Loucy (cell line): ENCODE measurements around the gene LYVE1.

Source experiments
- H2AFZ ChIP-seq: fragments of 200-600 bp; sonication (generic); 2 replicates; pipeline ENCODE4 v1.6.0; 2016; ENCODE audit warnings: antibody characterized with exemption, mild to moderate bottlenecking, low read length, moderate library complexity
- H3F3A ChIP-seq: fragments of 200-600 bp; 2 replicates; pipeline ENCODE4 v1.6.0; 2016; ENCODE audit warnings: antibody characterized with exemption, low read depth, mild to moderate bottlenecking
- H3K27me3 ChIP-seq: fragments of 200-600 bp; sonication (generic); 2 replicates; pipeline ENCODE4 v1.6.1; 2014; ENCODE audit warnings: low read length, mild to moderate bottlenecking; ENCODE audit not compliant: insufficient read depth, poor library complexity, severe bottlenecking
- H3K36me3 ChIP-seq: fragments of 200-600 bp; sonication (generic); 2 replicates; pipeline ENCODE4 v1.6.1; 2016; ENCODE audit warnings: low read length; ENCODE audit not compliant: insufficient read depth
- H3K4me1 ChIP-seq: fragments of 200-600 bp; sonication (generic); 2 replicates; pipeline ENCODE4 v1.5.1; 2014; ENCODE audit warnings: low read length, mild to moderate bottlenecking; ENCODE audit not compliant: insufficient read depth, poor library complexity, severe bottlenecking
- H3K4me2 ChIP-seq: fragments of 200-600 bp; sonication (generic); 2 replicates; pipeline ENCODE4 v1.6.0; 2014; ENCODE audit warnings: antibody characterized with exemption, low read length, low read depth, mild to moderate bottlenecking; ENCODE audit not compliant: poor library complexity, severe bottlenecking
- H3K4me3 ChIP-seq: fragments of 200-600 bp; sonication (generic); 2 replicates; pipeline ENCODE4 v1.5.1; 2014; ENCODE audit warnings: low read length, mild to moderate bottlenecking, mixed read lengths; ENCODE audit not compliant: poor library complexity, severe bottlenecking
- H3K79me2 ChIP-seq: fragments of 200-600 bp; sonication (generic); 2 replicates; pipeline ENCODE4 v1.6.1; 2014; ENCODE audit warnings: low read length; ENCODE audit not compliant: insufficient read depth
- H3K9ac ChIP-seq: fragments of 200-600 bp; sonication (generic); 2 replicates; pipeline ENCODE4 v1.6.0; 2014; ENCODE audit warnings: mild to moderate bottlenecking, low read depth, low read length, moderate library complexity; ENCODE audit not compliant: poor library complexity, severe bottlenecking
- H3K9me2 ChIP-seq: fragments of 200-600 bp; sonication (generic); replicated peaks from 2 replicates; pipeline ENCODE4 v1.6.1; 2016; ENCODE audit warnings: low read depth, low read length, mixed read lengths
- H3K9me3 ChIP-seq: fragments of 200-600 bp; sonication (generic); 2 replicates; pipeline ENCODE4 v1.6.1; 2014; ENCODE audit warnings: mild to moderate bottlenecking, antibody characterized with exemption, low read length, low read depth; ENCODE audit not compliant: insufficient read depth
- H4K20me1 ChIP-seq: fragments of 200-600 bp; sonication (generic); 2 replicates; pipeline ENCODE4 v1.6.0; 2014; ENCODE audit warnings: antibody characterized with exemption, low read length, mild to moderate bottlenecking; ENCODE audit not compliant: insufficient read depth, poor library complexity, severe bottlenecking
- EZH2phosphoT487 ChIP-seq: fragments of 200-600 bp; IDR thresholded peaks from 2 replicates; pipeline ENCODE4 v1.6.1; 2018; ENCODE audit warnings: antibody characterized with exemption, mild to moderate bottlenecking, moderate library complexity, borderline replicate concordance
- TF ChIP-seq, protein P1 (sequence below): fragments of 200-600 bp; sonication (generic); conservative IDR thresholded peaks from 2 replicates; pipeline ENCODE4 v1.5.1; 2014; ENCODE audit warnings: mild to moderate bottlenecking, antibody characterized with exemption, low read length

Gene LYVE1

DNA sequence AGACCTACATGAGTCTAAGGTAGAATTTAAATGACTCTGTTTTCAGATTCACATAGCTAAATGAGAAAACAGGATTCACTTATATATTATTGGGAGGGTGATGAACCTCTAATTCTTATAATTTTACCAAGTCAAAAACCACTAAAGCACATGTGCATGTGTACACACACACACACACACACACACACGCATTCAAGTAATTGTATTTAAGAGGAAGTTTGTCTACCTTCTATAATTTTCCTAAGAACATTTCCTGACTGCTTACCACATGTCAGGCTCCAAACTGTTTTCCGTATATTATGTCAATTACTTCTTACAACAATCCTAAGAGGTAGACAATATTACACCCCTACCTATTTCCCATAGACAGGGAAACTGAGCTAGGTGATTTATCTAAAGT is 34.1 kb downstream of the LYVE1 start:
- Histone ChIP-seq H3K27me3 (no peaks in the 10 kb centered on the region), H4K20me1 (no peaks in the 10 kb centered on the region), H3K9ac (no peak overlapping the region), H3K4me1 (peaks cover 19% of the 10 kb centered on the region), H3K4me2 (no peak overlapping the region), H3K36me3 (no peaks in the 10 kb centered on the region), H3K9me3 (no peaks in the 10 kb centered on the region), H3K4me3 (no peak overlapping the region), H3K79me2 (peaks cover 7% of the 10 kb centered on the region; the same call in 1 of the 2 replicates), H3K9me2 (no peaks in the 10 kb centered on the region), H3F3A (no peaks in the 10 kb centered on the region), H2AFZ (no peak overlapping the region)
- no peak for TF ChIP-seq EZH2phosphoT487
- TF ChIP-seq, protein P1, sequence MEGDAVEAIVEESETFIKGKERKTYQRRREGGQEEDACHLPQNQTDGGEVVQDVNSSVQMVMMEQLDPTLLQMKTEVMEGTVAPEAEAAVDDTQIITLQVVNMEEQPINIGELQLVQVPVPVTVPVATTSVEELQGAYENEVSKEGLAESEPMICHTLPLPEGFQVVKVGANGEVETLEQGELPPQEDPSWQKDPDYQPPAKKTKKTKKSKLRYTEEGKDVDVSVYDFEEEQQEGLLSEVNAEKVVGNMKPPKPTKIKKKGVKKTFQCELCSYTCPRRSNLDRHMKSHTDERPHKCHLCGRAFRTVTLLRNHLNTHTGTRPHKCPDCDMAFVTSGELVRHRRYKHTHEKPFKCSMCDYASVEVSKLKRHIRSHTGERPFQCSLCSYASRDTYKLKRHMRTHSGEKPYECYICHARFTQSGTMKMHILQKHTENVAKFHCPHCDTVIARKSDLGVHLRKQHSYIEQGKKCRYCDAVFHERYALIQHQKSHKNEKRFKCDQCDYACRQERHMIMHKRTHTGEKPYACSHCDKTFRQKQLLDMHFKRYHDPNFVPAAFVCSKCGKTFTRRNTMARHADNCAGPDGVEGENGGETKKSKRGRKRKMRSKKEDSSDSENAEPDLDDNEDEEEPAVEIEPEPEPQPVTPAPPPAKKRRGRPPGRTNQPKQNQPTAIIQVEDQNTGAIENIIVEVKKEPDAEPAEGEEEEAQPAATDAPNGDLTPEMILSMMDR = no peak

GRCh38 chr11:10533323-10533722 is 35.1 kb downstream of the LYVE1 start:
- TF ChIP-seq, protein P1 = no peak
- TF ChIP-seq EZH2phosphoT487 = no peak
- no peaks in the 10 kb centered on the region for H3F3A ChIP-seq
- no peaks in the 10 kb centered on the region for H3K27me3 ChIP-seq
- no peak overlapping the region for H3K4me3 ChIP-seq
- H3K4me2 ChIP-seq = no peak overlapping the region
- no peaks in the 10 kb centered on the region for H4K20me1 ChIP-seq
- peaks cover 19% of the 10 kb centered on the region for H3K4me1 ChIP-seq
- H3K9me3 ChIP-seq = no peaks in the 10 kb centered on the region
- H2AFZ ChIP-seq = no peak overlapping the region
- no peak overlapping the region for H3K9ac ChIP-seq
- H3K9me2 ChIP-seq = no peaks in the 10 kb centered on the region
- H3K36me3 ChIP-seq = no peaks in the 10 kb centered on the region
- no peaks in the 10 kb centered on the region for H3K79me2 ChIP-seq

DNA sequence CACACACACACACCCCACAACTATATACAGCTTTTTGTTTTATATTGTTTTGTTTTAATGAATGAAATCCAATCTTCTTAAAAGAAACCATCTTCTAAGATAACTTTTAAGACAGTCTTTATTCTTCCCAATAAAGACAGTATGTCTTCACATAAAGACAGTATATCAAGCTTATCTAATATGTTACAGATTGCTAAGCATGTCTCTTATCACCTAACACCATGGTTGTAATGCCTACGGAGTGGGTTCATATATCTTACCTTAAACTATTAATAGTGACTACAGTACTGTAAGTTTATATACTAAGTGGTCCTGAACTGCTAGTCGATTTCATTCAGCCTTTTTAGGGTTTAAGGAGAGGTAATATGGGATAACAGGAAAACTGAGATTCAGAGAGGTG is 35.9 kb downstream of the LYVE1 start:
- Histone ChIP-seq H2AFZ (no peak overlapping the region), H3K27me3 (no peaks in the 10 kb centered on the region), H3K9me2 (no peaks in the 10 kb centered on the region), H3K4me2 (no peak overlapping the region), H3K79me2 (no peaks in the 10 kb centered on the region), H3F3A (no peaks in the 10 kb centered on the region), H3K4me1 (peaks cover 19% of the 10 kb centered on the region), H4K20me1 (no peaks in the 10 kb centered on the region), H3K9me3 (no peaks in the 10 kb centered on the region), H3K36me3 (no peaks in the 10 kb centered on the region), H3K9ac (no peak overlapping the region), H3K4me3 (no peak overlapping the region)
- TF ChIP-seq EZH2phosphoT487 = no peak
- TF ChIP-seq, protein P1 = no peak
